ENCODE data around the gene AMDHD1. TPM values are rescaled to one million over a fixed set of nuclear protein-coding genes. Genes with fewer than 3 reads are reported as not detected.

AMDHD1 gene
- total and polyA plus RNA-seq, 2 donors (not counting 1 experiment from before 2014, with no cell fraction given): 0.08 to 0.33 TPM

- Histone ChIP-seq H3K27ac (ENCODE audit: insufficient read depth, low read length) (no peak overlapping the region), H3K9ac (ENCODE audit: insufficient read depth, low read length) (no peak overlapping the region), H3K79me2 (ENCODE audit: control insufficient read depth, insufficient read depth, low read length) (no peaks in the 10 kb centered on the region), H3K36me3 (ENCODE audit: control insufficient read depth, insufficient read depth, low read length) (no peaks in the 10 kb centered on the region), H3K27me3 (ENCODE audit: control insufficient read depth, insufficient read depth, low read length) (peaks cover 4% of the 10 kb centered on the region), H4K20me1 (ENCODE audit: control insufficient read depth, extremely low read depth, insufficient read depth, low read length) (no peaks in the 10 kb centered on the region), H3K4me1 (ENCODE audit: control insufficient read depth, extremely low read depth, insufficient read depth, low read length) (no peaks in the 10 kb centered on the region), H3K4me2 (ENCODE audit: extremely low read depth, insufficient read depth, low read length) (no peak overlapping the region), H3K4me3 (replicated peaks in 1 of 4; ENCODE audit: control extremely low read depth in 1 of 4, insufficient read depth in 1 of 4, low read depth in 3 of 4, low read length in 4 of 4) (no peak overlapping the region), H3K9me3 (ENCODE audit: control insufficient read depth, insufficient read depth, low read depth, low read length) (no peaks in the 10 kb centered on the region), H2AFZ (ENCODE audit: low read length) (no peak overlapping the region)
- no peak for DNase-seq (ENCODE audit: low read depth in 2 of 2)
- TF ChIP-seq CTCF (conservative IDR thresholded peaks at IDR 0.05 in 1 of 2, IDR thresholded peaks at IDR 0.05 in 1 of 2; ENCODE audit: low read depth in 1 of 2, low read length in 2 of 2): no peak
- no peak for TF ChIP-seq EZH2 (IDR thresholded peaks at IDR 0.05; ENCODE audit: low read length, missing control alignments)
Observed at GRCh38 chr12:95960241-95960640, 17.1 kb downstream of the AMDHD1 start.

- Histone ChIP-seq H3K79me2 (ENCODE audit: control insufficient read depth, insufficient read depth, low read length) (no peaks in the 10 kb centered on the region), H3K4me3 (replicated peaks in 1 of 4; ENCODE audit: control extremely low read depth in 1 of 4, insufficient read depth in 1 of 4, low read depth in 3 of 4, low read length in 4 of 4) (no peak overlapping the region), H3K27ac (ENCODE audit: insufficient read depth, low read length) (no peak overlapping the region), H3K36me3 (ENCODE audit: control insufficient read depth, insufficient read depth, low read length) (no peaks in the 10 kb centered on the region), H3K4me2 (ENCODE audit: extremely low read depth, insufficient read depth, low read length) (no peak overlapping the region), H3K27me3 (ENCODE audit: control insufficient read depth, insufficient read depth, low read length) (no peaks in the 10 kb centered on the region), H4K20me1 (ENCODE audit: control insufficient read depth, extremely low read depth, insufficient read depth, low read length) (no peaks in the 10 kb centered on the region), H2AFZ (ENCODE audit: low read length) (no peak overlapping the region), H3K9ac (ENCODE audit: insufficient read depth, low read length) (no peak overlapping the region), H3K9me3 (ENCODE audit: control insufficient read depth, insufficient read depth, low read depth, low read length) (no peaks in the 10 kb centered on the region), H3K4me1 (ENCODE audit: control insufficient read depth, extremely low read depth, insufficient read depth, low read length) (no peaks in the 10 kb centered on the region)
- no peak for DNase-seq (ENCODE audit: low read depth in 2 of 2)
- TF ChIP-seq CTCF (conservative IDR thresholded peaks at IDR 0.05 in 1 of 2, IDR thresholded peaks at IDR 0.05 in 1 of 2; ENCODE audit: low read depth in 1 of 2, low read length in 2 of 2) (no peak), EZH2 (IDR thresholded peaks at IDR 0.05; ENCODE audit: low read length, missing control alignments) (no peak)
Observed at GRCh38 chr12:95962222-95962621, 19.1 kb downstream of the AMDHD1 start.

- no peaks in the 10 kb centered on the region for H3K9me3 ChIP-seq (ENCODE audit: control insufficient read depth, insufficient read depth, low read depth, low read length)
- H3K27me3 ChIP-seq (ENCODE audit: control insufficient read depth, insufficient read depth, low read length): no peaks in the 10 kb centered on the region
- no peak for DNase-seq (ENCODE audit: low read depth in 2 of 2)
- no peaks in the 10 kb centered on the region for H3K79me2 ChIP-seq (ENCODE audit: control insufficient read depth, insufficient read depth, low read length)
- no peak overlapping the region for H3K9ac ChIP-seq (ENCODE audit: insufficient read depth, low read length)
- no peaks in the 10 kb centered on the region for H3K36me3 ChIP-seq (ENCODE audit: control insufficient read depth, insufficient read depth, low read length)
- H3K4me3 ChIP-seq (replicated peaks in 1 of 4; ENCODE audit: control extremely low read depth in 1 of 4, insufficient read depth in 1 of 4, low read depth in 3 of 4, low read length in 4 of 4): no peak overlapping the region
- no peaks in the 10 kb centered on the region for H3K4me1 ChIP-seq (ENCODE audit: control insufficient read depth, extremely low read depth, insufficient read depth, low read length)
- no peak overlapping the region for H2AFZ ChIP-seq (ENCODE audit: low read length)
- no peak overlapping the region for H3K4me2 ChIP-seq (ENCODE audit: extremely low read depth, insufficient read depth, low read length)
- no peaks in the 10 kb centered on the region for H4K20me1 ChIP-seq (ENCODE audit: control insufficient read depth, extremely low read depth, insufficient read depth, low read length)
- H3K27ac ChIP-seq (ENCODE audit: insufficient read depth, low read length): no peak overlapping the region
- TF ChIP-seq CTCF (conservative IDR thresholded peaks at IDR 0.05 in 1 of 2, IDR thresholded peaks at IDR 0.05 in 1 of 2; ENCODE audit: low read depth in 1 of 2, low read length in 2 of 2) (no peak), EZH2 (IDR thresholded peaks at IDR 0.05; ENCODE audit: low read length, missing control alignments) (no peak)
Observed at GRCh38 chr12:95963096-95963495, 20.0 kb downstream of the AMDHD1 start.

Data from fibroblast of lung (primary cell).